Endodermal cell (in vitro differentiated cells): ENCODE results near the gene ZFAND2A. TPM values are rescaled to one million over a fixed set of nuclear protein-coding genes. Genes with fewer than 3 reads are reported as not detected.

Experiments used
- DNase-seq: peaks from one replicate; pipeline ENCODE4 v3.0.0-alpha.2; 2017
- H3K27ac ChIP-seq: 2 replicates; pipeline ENCODE4 v1.5.1; 2013; ENCODE audit warnings: mild to moderate bottlenecking, low read depth, low read length, moderate library complexity
- H3K27me3 ChIP-seq: 2 replicates; pipeline ENCODE4 v1.6.1; 2013; ENCODE audit warnings: mild to moderate bottlenecking, low read length, moderate library complexity; ENCODE audit not compliant: insufficient read depth, control insufficient read depth, poor library complexity, severe bottlenecking
- H3K36me3 ChIP-seq: 2 replicates; pipeline ENCODE4 v1.7.0; 2013; ENCODE audit warnings: mild to moderate bottlenecking, low read length, moderate library complexity; ENCODE audit not compliant: control insufficient read depth, insufficient read depth
- H3K4me1 ChIP-seq: one replicate; pipeline ENCODE4 v1.7.0; 2013; ENCODE audit warnings: low read length; ENCODE audit not compliant: control insufficient read depth, insufficient read depth
- H3K4me3 ChIP-seq: 2 replicates; pipeline ENCODE4 v1.5.1; 2013; ENCODE audit warnings: mild to moderate bottlenecking, low read length, moderate library complexity
- H3K9ac ChIP-seq: 2 replicates; pipeline ENCODE4 v1.6.1; 2013; ENCODE audit warnings: mild to moderate bottlenecking, low read length, moderate library complexity; ENCODE audit not compliant: poor library complexity, severe bottlenecking; ENCODE audit errors: extremely low read depth
- H3K9me3 ChIP-seq: 2 replicates; pipeline ENCODE4 v1.6.1; 2013; ENCODE audit warnings: mild to moderate bottlenecking, low read length, moderate library complexity; ENCODE audit not compliant: control insufficient read depth
- H3K27ac Mint-ChIP-seq: 2 replicates; pipeline ENCODE4 v1.8.0; 2020; ENCODE audit warnings: mixed read lengths
- H3K27me3 Mint-ChIP-seq: 2 replicates; pipeline ENCODE4 v1.8.0; 2021; ENCODE audit warnings: mild to moderate bottlenecking, mixed read lengths; ENCODE audit not compliant: insufficient read depth
- H3K36me3 Mint-ChIP-seq: 2 replicates; pipeline ENCODE4 v1.8.0; 2020; ENCODE audit warnings: low read depth, mixed read lengths
- H3K4me1 Mint-ChIP-seq: 2 replicates; pipeline ENCODE4 v1.8.0; 2020; ENCODE audit warnings: mixed read lengths
- H3K4me3 Mint-ChIP-seq: 2 replicates; pipeline ENCODE4 v1.8.0; 2020; ENCODE audit warnings: mild to moderate bottlenecking, moderate library complexity, mixed read lengths
- H3K9me3 Mint-ChIP-seq: 2 replicates; pipeline ENCODE4 v1.8.0; 2020; ENCODE audit warnings: mild to moderate bottlenecking, mixed read lengths
- CTCF ChIP-seq: fragments of 200-600 bp; sonication (generic); conservative IDR thresholded peaks from 2 replicates; pipeline ENCODE4 v1.5.0; 2021; ENCODE audit warnings: antibody characterized with exemption, mild to moderate bottlenecking
- WGBS, 2 experiments: methylation state at CpG; one replicate each; pipeline versions ENCODE4 v1.1.5 to v1.1.7; 2013; ENCODE audit warnings: missing lambda C conversion rate in 2 of 2, mixed read lengths in 1 of 2; ENCODE audit not compliant: insufficient coverage in 1 of 2, insufficient read length in 1 of 2; 5-methylcytosine and 5-hydroxymethylcytosine counted together
- total RNA-seq, 2 donors: library from RNA; stranded (reverse); fragmentation: NEBNext Ultra II Directional in 1 of 2; extraction: Animal tissue kit (Norgen Biotek cat#: 25700) in 1 of 2; gene quantifications; 2 replicates in 1 of 2; 3 replicates in 1 of 2; pipeline ENCODE4 v1.2.1, GENCODE V29; 2021

The ZFAND2A gene
- total RNA-seq, 2 donors from 2014 or later = 14.9 to 17.1 TPM

- H3K36me3 Mint-ChIP-seq = no peaks in the 10 kb centered on the region
- no peak overlapping the region for H3K4me3 Mint-ChIP-seq
Measured at GRCh38 chr7:1175597-1175966, 15.6 kb upstream of the ZFAND2A start.

GRCh38 chr7:1174881-1175596 is 15.0 kb upstream of the ZFAND2A start:
- TF ChIP-seq CTCF = no peak
- H3K4me3 Mint-ChIP-seq = no peak overlapping the region
- no peak for DNase-seq
- Histone ChIP-seq H3K9ac (no peak overlapping the region), H3K36me3 (no peaks in the 10 kb centered on the region), H3K27me3 (no peaks in the 10 kb centered on the region), H3K9me3 (peaks cover 10% of the 10 kb centered on the region), H3K27ac (no peak overlapping the region), H3K4me1 (no peaks in the 10 kb centered on the region), H3K4me3 (no peak overlapping the region)
- no peaks in the 10 kb centered on the region for H3K4me1 Mint-ChIP-seq
- peaks cover 24% of the 10 kb centered on the region for H3K9me3 Mint-ChIP-seq
- 94 to 98% methylated on average over 22 to 29 of the region's 29 CpGs for WGBS, 2 experiments
- no peak overlapping the region for H3K27ac Mint-ChIP-seq
- H3K36me3 Mint-ChIP-seq = no peaks in the 10 kb centered on the region
- peaks cover 9% of the 10 kb centered on the region for H3K27me3 Mint-ChIP-seq

More at GRCh38 chr7:1175597-1175966, 15.6 kb upstream of the ZFAND2A start:
- no peak for TF ChIP-seq CTCF
- peaks cover 9% of the 10 kb centered on the region for H3K27me3 Mint-ChIP-seq
- H3K9me3 Mint-ChIP-seq = peaks cover 23% of the 10 kb centered on the region
- DNase-seq = no peak
- Histone ChIP-seq H3K4me1 (no peaks in the 10 kb centered on the region), H3K27me3 (no peaks in the 10 kb centered on the region), H3K27ac (no peak overlapping the region), H3K9me3 (peaks cover 10% of the 10 kb centered on the region), H3K9ac (no peak overlapping the region), H3K36me3 (no peaks in the 10 kb centered on the region), H3K4me3 (no peak overlapping the region)
- WGBS, 2 experiments = 91 to 93% methylated on average over 15 of the region's 15 CpGs
- H3K4me1 Mint-ChIP-seq = no peaks in the 10 kb centered on the region
- no peak overlapping the region for H3K27ac Mint-ChIP-seq

- DNase-seq = no peak
- Mint-ChIP-seq H3K4me1 (no peaks in the 10 kb centered on the region), H3K27me3 (peaks cover 8% of the 10 kb centered on the region), H3K9me3 (peaks cover 24% of the 10 kb centered on the region), H3K27ac (no peak overlapping the region), H3K4me3 (no peak overlapping the region), H3K36me3 (no peaks in the 10 kb centered on the region)
- Histone ChIP-seq H3K9me3 (peaks cover 10% of the 10 kb centered on the region), H3K9ac (no peak overlapping the region), H3K4me1 (no peaks in the 10 kb centered on the region), H3K27ac (no peak overlapping the region), H3K36me3 (no peaks in the 10 kb centered on the region), H3K27me3 (no peaks in the 10 kb centered on the region), H3K4me3 (no peak overlapping the region)
- no peak for TF ChIP-seq CTCF
- WGBS, 2 experiments = 91 to 99% methylated on average over 7 to 11 of the region's 11 CpGs
Measured at GRCh38 chr7:1174002-1174401, 14.0 kb upstream of the ZFAND2A start.
